Ovary (tissue), 9 donors: Measurements from ENCODE around the gene GLYAT. TPM values are rescaled to one million over a fixed set of nuclear protein-coding genes. Genes with fewer than 3 reads are reported as not detected.

Source experiments
- DNase-seq, 5 donors: peaks; one replicate each; pipeline ENCODE4 v3.0.0-alpha.2; 2019 to 2020
- H3K27ac ChIP-seq, 2 donors: fragments of 200-600 bp; one replicate each; pipeline versions ENCODE4 v1.5.1 to v1.8.0; 2019 to 2022
- H3K27me3 ChIP-seq: fragments of 200-600 bp; one replicate; pipeline ENCODE4 v1.8.0; 2022
- H3K36me3 ChIP-seq: fragments of 200-600 bp; sonication (generic); one replicate; pipeline ENCODE4 v1.5.1; 2019
- H3K4me1 ChIP-seq: one replicate; pipeline ENCODE4 v1.8.1; 2013; ENCODE audit warnings: mild to moderate bottlenecking, moderate library complexity; ENCODE audit not compliant: insufficient read depth
- H3K4me3 ChIP-seq: fragments of 200-600 bp; sonication (generic); one replicate; pipeline ENCODE4 v1.5.1; 2017
- H3K9me3 ChIP-seq, 2 donors: fragments of 200-600 bp in 1 of 2; sonication (generic) in 1 of 2; one replicate each; pipeline versions ENCODE4 v1.5.1 to v1.8.1; 2013 to 2019; ENCODE audit warnings: mild to moderate bottlenecking in 1 of 2, moderate library complexity in 1 of 2
- CTCF ChIP-seq, 3 donors: fragments of 450-650 bp in 2 of 3; fragments of 200-600 bp in 1 of 3; IDR thresholded peaks; one replicate each; pipeline versions ENCODE4 v1.5.1 to v1.8.0; 2016 to 2022; ENCODE audit warnings: antibody characterized with exemption in 3 of 3, mild to moderate bottlenecking in 1 of 3
- EP300 ChIP-seq: sonication (generic); formaldehyde crosslinking; IDR thresholded peaks from one replicate; pipeline ENCODE4 v1.6.1; 2017; ENCODE audit warnings: antibody characterized with exemption
- POLR2A ChIP-seq: fragments of 450-650 bp; IDR thresholded peaks from one replicate; pipeline ENCODE4 v1.6.1; 2017; ENCODE audit warnings: antibody characterized with exemption, mild to moderate bottlenecking, moderate library complexity
- WGBS, 3 donors: extraction: QIAGEN DNeasy Blood & Tissue Kit in 1 of 3; methylation state at CpG; one replicate each; pipeline versions ENCODE4 v1.1.5 to v1.1.7; 2013 to 2017; 5-methylcytosine and 5-hydroxymethylcytosine counted together
- intact Hi-C, 4 donors: fragments of 100-400 bp; cut with DNase I; formaldehyde crosslinking; loops; one replicate each; pipeline versions ENCODE4 v1.11.0 to v1.15.1; 2022 to 2023
- polyA plus RNA-seq, 2 donors: library from polyadenylated mRNA; stranded (reverse); fragments of 200-250 nt in 1 of 2; fragments of 350-450 nt in 1 of 2; fragmentation: Illumina TruSeq in 1 of 2; extraction: RNeasy Lipid Tissue Mini Kit (QIAGEN cat#74804) in 1 of 2; gene quantifications; one replicate each; pipeline ENCODE4 v1.2.3, GENCODE V29; 2013 to 2014
- total RNA-seq, 7 donors: library from RNA; depleted of rRNA in 2 of 7; stranded (reverse); fragments of >200 nt in 2 of 7; fragmentation: NEBNext Ultra II Directional in 3 of 7; extraction: Animal tissue kit (Norgen Biotek cat#: 25700) in 3 of 7; gene quantifications; one replicate each; pipeline versions ENCODE4 v1.1.0 to v1.2.4, GENCODE V29; 2016 to 2023
- donor health status: DM: no; HTN: no; CAD: no; lungs with moderate emphysema.
- donor health status: DM: no; HTN: no; CAD: no.
- donor health status: Bipolar disorder and iron deficiency.
- donor health status: DM: yes; HTN: yes; CAD: no.
- donor health status: DM: no; HTN: no; CAD: no.
- donor health status: DM: yes; HTN: yes; CAD: no.

The GLYAT gene
- total and polyA plus RNA-seq, 9 donors = 0.18 TPM; not detected in 8

DNA sequence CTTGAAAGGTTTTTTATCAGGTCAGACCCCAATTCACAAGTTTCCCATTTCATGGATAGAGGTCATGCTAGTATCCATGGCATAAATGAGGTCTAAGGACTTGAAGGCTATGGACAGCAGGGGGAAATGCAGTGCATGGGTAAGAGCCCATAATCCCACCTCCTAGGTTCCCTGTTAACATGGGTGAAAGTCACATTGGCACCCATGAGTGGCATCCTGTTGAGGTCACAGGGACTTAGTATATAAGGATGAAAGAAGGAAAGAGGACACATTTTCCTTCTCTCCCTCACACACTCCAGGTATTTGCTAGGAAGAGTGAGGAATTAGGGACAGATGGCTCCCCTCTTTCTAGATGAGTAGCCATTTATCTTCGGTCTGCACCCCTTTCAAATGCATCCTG, 9.4 kb upstream of the GLYAT start:
- H3K27ac ChIP-seq = no peak overlapping the region
- H3K4me3 ChIP-seq = no peak overlapping the region
- H3K9me3 ChIP-seq = peaks cover 0 to 7% of the 10 kb centered on the region in 2 donors
- H3K27me3 ChIP-seq = no peaks in the 10 kb centered on the region
- intact Hi-C loops = no loop called here
- TF ChIP-seq EP300 = no peak
- TF ChIP-seq CTCF (IDR thresholded peaks at IDR 0.05) = no peak
- no peak for TF ChIP-seq POLR2A
- DNase-seq = no peak
- no peaks in the 10 kb centered on the region for H3K36me3 ChIP-seq
- WGBS, 3 donors = 70 to 88% (median 81%) methylated on average over 1 of the region's 1 CpG
- H3K4me1 ChIP-seq = no peaks in the 10 kb centered on the region

DNA sequence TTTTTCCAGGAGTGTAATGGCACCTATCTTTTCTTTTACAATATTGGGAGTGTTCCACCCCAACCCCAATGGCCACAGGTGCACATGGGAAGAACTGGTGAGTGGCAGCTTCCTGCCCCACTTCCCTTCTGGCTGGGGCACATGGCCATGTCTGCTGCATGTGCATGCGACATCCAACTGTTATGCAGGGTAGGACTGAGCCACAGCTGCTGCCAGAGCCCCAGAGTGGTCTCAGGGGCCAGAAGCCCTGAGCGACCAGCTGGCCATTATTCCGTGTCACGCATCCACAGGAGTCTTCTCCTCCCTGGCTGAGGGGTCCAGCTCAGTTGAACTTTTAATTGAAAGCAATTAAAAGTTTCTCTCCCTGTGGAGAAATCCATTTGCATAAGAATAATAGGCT, 8.7 kb upstream of the GLYAT start:
- intact Hi-C loops = no loop called here
- TF ChIP-seq EP300 (no peak), POLR2A (no peak), CTCF (IDR thresholded peaks at IDR 0.05) (no peak)

DNA sequence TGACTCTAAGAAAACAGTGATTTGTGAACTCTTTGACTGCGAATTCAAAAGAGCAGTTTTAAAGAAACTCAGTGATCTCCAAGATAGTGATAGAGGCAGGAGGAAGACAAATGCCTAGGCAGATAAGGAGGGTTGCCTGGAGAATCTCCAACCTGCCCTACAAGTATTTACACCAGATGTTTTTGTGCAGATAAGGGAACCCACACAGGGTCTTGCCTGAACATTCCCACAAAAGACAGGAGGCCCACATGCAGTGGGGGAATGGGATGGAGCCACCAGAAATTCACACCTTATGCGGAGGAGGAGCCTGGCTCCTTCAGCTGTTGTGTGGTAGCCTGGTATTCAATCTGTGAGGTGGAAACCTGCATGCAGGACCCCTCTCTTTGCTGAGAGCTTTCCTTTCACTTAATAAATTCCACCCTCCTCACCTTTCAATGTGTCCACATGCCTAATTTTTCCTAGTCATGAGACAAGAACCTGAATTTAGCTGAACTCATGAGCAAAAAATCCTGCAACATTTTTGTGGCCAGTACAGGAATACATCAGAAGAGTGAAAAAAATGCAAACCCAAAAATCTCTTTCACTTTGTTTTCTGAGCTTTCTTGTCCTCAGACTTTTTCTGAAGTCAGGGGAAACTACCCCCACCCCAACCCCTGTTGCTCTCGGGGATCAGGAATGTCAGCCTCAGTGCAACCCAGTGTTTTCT, 8.1 kb upstream of the GLYAT start:
- no peak overlapping the region for H3K4me3 ChIP-seq
- TF ChIP-seq CTCF (IDR thresholded peaks at IDR 0.05) = no peak
- H3K9me3 ChIP-seq = peaks cover 0 to 7% of the 10 kb centered on the region in 2 donors
- no peak overlapping the region for H3K27ac ChIP-seq
- no peaks in the 10 kb centered on the region for H3K36me3 ChIP-seq
- intact Hi-C loops = loop anchor here in 1 of 4 donors (10.0 kb wide), 1 partner anchor 455 kb away; no protein-coding TSS in a partner anchor
- no peak for DNase-seq
- H3K27me3 ChIP-seq = no peaks in the 10 kb centered on the region
- no peaks in the 10 kb centered on the region for H3K4me1 ChIP-seq
- 51 to 72% (median 61%) methylated on average over 3 of the region's 3 CpGs for WGBS, 3 donors

More for the DNA sequence above, 8.7 kb upstream of the GLYAT start:
- H3K4me3 ChIP-seq = no peak overlapping the region
- no peak for DNase-seq
- WGBS, 3 donors = 76 to 93% (median 84%) methylated on average over 4 of the region's 4 CpGs
- H3K36me3 ChIP-seq = no peaks in the 10 kb centered on the region
- no peak overlapping the region for H3K27ac ChIP-seq
- H3K4me1 ChIP-seq = no peaks in the 10 kb centered on the region
- H3K9me3 ChIP-seq = peaks cover 0 to 7% of the 10 kb centered on the region in 2 donors
- no peaks in the 10 kb centered on the region for H3K27me3 ChIP-seq

- H3K27ac ChIP-seq = no peak overlapping the region
- H3K36me3 ChIP-seq = no peaks in the 10 kb centered on the region
- no peaks in the 10 kb centered on the region for H3K4me1 ChIP-seq
- 69 to 79% (median 69%) methylated on average over 4 of the region's 4 CpGs for WGBS, 3 donors
- no peaks in the 10 kb centered on the region for H3K9me3 ChIP-seq
- no peaks in the 10 kb centered on the region for H3K27me3 ChIP-seq
- intact Hi-C loops = loop anchor here in 1 of 4 donors (10.0 kb wide), 1 partner anchor 450 kb away; no protein-coding TSS in a partner anchor
- no peak for TF ChIP-seq POLR2A
- no peak for DNase-seq
- no peak overlapping the region for H3K4me3 ChIP-seq
Observed at GRCh38 chr11:58734681-58735490, 3.1 kb upstream of the GLYAT start.
